HG02981 (cell line): ENCODE data around the gene STARD9.
"Not testable (repeated sequence)": the region's sequence is repeated elsewhere in the genome, so short reads cannot be mapped to it uniquely, and the experiment has no call there.

Source experiments
- ATAC-seq: cut with Tn5 transposase; IDR thresholded peaks from one replicate; pipeline ENCODE4 v1.9.1; 2021; ENCODE audit warnings: mild to moderate bottlenecking, moderate library complexity; ENCODE audit not compliant: unreplicated experiment

Gene STARD9

GRCh38 chr15:42759093-42759492, 183.7 kb downstream of the STARD9 start:
- no peak for ATAC-seq

GRCh38 chr15:42760759-42761158, 185.4 kb downstream of the STARD9 start:
- ATAC-seq, result no peak

- ATAC-seq, result not testable (repeated sequence)
Measured at GRCh38 chr15:42761813-42762212, 186.4 kb downstream of the STARD9 start.

- ATAC-seq, result not testable (repeated sequence)
Measured at GRCh38 chr15:42764154-42764731, 188.8 kb downstream of the STARD9 start.

- ATAC-seq, result not testable (repeated sequence)
Measured at GRCh38 chr15:42766109-42766508, 190.7 kb downstream of the STARD9 start.
